22Rv1 (cell line): ENCODE results near the gene STK17B.
A peak's percentile ranks its signal among the peaks of the same experiment; 100 is the strongest.

Experiments used
- H3K27ac ChIP-seq: fragments of 450-650 bp; 2 replicates; pipeline ENCODE4 v1.5.1; 2017
- ZFX ChIP-seq: fragments of 450-650 bp; IDR thresholded peaks from 2 replicates; pipeline ENCODE4 v1.6.1; 2017; ENCODE audit warnings: antibody characterized with exemption, borderline replicate concordance
- TF ChIP-seq, protein P1 (sequence below): fragments of 450-650 bp; IDR thresholded peaks from 2 replicates; pipeline ENCODE4 v1.5.1; 2017; ENCODE audit warnings: mild to moderate bottlenecking

Gene STK17B

DNA sequence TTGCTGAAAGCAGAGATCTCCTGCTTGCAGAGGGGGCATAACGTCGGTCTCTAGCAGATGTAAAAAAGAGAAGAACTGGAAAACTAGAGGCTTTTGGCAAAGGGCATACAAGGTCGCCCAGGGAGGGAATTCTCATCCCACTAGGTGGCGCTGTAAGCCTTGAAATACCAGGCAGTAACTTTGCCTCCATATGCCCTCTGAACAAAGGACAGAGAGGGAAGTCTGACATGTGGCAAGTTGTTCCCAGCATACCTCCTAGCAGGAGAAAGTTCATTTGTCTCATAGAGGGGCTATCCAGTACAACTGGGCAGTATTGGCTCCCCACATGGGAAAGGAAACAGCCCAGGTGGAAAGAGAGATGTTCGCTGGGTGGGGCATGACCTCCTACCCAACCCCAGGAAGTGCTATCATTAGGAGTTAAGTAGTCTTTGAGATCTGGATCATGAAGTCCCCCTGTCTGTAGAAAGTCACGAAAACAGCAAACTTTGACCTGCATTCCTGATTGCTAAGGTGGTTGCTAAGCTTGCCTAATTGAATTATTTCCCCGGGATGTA lies 39.9 kb downstream of the STK17B start:
- TF ChIP-seq, protein P1, sequence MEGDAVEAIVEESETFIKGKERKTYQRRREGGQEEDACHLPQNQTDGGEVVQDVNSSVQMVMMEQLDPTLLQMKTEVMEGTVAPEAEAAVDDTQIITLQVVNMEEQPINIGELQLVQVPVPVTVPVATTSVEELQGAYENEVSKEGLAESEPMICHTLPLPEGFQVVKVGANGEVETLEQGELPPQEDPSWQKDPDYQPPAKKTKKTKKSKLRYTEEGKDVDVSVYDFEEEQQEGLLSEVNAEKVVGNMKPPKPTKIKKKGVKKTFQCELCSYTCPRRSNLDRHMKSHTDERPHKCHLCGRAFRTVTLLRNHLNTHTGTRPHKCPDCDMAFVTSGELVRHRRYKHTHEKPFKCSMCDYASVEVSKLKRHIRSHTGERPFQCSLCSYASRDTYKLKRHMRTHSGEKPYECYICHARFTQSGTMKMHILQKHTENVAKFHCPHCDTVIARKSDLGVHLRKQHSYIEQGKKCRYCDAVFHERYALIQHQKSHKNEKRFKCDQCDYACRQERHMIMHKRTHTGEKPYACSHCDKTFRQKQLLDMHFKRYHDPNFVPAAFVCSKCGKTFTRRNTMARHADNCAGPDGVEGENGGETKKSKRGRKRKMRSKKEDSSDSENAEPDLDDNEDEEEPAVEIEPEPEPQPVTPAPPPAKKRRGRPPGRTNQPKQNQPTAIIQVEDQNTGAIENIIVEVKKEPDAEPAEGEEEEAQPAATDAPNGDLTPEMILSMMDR, result peak; percentile 37
- TF ChIP-seq ZFX, result no peak
- no peak overlapping the region for H3K27ac ChIP-seq

DNA sequence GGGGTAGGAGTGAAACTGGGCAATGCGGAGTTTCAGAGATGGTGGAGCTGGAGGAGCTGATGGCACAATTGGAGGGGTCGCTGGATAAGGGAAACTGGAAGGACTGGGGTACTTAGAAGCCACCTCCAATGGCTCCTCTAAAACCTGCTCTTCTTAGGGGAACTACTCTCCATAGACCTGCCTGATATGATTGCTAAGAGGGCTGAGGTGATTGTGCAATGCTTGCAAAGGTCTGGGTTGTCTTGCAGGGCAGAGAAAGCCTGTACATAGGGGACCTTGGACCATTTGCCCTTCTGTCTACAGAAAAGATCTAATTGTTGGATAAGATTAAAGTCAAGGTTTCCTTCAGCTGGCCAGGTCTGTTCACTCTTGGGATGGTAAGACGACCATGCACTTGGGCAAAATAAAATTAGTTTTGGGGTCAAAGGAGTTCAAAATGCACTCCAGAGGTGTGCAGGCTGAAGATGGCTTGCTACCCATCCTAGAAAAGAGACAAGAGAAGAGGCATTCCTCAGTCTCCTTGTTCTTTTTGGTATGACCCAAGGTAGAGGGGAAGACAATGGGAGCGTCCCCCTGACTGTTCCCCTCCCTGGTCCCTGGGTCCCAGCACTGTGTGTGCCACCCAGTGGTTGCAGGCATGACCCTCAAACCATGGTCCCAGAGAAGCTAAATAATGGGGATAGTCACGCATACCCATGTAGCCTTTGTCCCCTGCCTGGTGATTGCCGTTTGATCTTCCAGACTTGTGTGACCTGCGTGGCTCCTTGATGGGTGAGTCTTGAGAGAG lies 41.1 kb downstream of the STK17B start:
- no peak overlapping the region for H3K27ac ChIP-seq
- no peak for TF ChIP-seq ZFX
- TF ChIP-seq, protein P1, result no peak

DNA sequence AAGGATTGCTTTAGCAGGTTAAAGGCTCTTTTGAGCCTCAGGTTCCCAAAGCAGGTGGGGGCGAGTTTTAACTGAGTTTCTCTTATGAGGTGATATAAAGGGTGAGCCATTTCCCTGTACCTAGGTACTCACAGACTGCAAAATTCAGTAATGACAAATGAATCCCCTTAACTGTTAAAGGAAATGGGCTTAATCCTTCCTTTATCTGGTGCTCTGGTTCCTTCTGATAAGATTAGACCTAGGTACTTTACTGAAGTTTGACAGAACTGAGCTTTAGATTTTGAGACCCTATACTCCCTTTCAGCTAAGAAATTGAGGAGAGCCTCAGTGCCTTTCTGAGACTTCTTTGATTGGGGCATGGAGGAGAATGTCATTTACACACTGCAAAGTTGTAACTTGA lies 42.6 kb downstream of the STK17B start:
- H3K27ac ChIP-seq, result no peak overlapping the region
- TF ChIP-seq, protein P1, result no peak
- no peak for TF ChIP-seq ZFX

DNA sequence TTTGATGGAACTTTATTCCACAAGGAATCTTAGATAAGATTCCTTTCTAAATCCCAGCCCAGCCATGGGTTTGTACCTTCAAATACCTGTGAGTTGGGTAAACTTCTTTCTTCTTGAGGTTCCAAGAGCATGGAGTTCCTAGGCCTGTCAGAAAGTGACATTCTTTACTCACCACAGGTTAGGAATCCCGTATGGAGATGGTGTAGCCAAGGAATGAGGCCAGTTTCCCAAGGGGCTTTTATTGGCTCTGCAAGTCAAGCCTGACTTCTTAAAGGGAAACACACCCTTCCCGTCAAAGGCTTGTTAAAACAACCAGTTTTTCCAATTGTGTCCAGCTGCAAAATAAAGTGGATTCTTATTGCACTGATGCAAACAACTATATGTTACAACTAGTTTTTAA lies 45.8 kb downstream of the STK17B start:
- TF ChIP-seq, protein P1, result no peak
- H3K27ac ChIP-seq, result no peak overlapping the region

DNA sequence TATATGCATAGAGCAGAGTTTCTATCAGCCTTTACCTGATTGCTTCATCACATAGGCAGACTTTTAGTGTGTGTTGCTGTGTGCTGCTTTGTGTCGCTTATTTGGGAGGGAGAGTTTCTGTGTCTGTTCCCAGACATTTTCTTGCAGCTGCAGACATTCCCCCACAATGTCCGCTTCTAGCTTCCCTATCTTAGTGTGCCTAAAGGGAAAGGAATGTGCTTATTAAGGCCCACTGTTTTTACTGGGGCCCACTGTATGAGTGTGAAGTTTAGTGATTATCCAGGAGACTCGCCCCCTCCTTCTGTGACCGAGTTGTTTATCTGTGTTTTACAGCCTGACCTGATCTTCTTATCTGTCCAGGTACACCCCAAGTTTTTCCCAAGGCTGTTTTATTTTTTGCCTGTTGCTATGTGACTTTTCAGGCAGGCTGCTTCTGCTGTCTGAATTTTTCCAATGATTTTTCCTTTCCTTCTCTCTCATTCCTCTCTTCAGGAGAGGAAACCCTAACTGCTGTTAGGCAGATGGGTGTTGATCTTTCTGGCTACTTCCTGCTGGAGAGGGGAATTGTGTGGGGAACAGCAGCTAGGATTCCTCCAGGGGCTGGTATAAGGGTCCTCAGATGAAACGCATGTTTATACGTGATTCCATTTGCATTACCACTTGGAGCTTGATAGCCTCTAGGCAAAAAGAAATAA lies 47.6 kb downstream of the STK17B start:
- TF ChIP-seq, protein P1, result no peak
- no peak for TF ChIP-seq ZFX
- no peak overlapping the region for H3K27ac ChIP-seq

DNA sequence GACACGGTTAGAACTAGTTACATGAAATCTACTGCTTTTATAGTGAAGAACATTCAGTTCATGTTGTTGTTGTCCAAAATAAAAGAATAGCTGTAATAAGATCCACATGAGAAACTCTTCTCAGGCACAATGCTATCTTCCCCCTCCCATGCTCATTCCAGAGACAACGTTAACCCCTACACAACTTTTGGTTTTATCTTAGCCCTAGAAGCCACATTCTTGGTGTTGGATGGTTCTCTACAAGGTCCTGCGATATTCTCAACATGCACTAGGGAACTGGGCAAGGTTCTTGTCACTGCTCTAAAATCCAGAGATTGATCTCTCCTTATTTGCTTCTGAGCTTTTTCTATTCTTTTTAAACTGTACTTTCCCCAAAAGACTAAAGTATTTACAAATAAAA lies 51.5 kb downstream of the STK17B start:
- TF ChIP-seq ZFX, result no peak
- TF ChIP-seq, protein P1, result no peak
- H3K27ac ChIP-seq, result no peak overlapping the region

DNA sequence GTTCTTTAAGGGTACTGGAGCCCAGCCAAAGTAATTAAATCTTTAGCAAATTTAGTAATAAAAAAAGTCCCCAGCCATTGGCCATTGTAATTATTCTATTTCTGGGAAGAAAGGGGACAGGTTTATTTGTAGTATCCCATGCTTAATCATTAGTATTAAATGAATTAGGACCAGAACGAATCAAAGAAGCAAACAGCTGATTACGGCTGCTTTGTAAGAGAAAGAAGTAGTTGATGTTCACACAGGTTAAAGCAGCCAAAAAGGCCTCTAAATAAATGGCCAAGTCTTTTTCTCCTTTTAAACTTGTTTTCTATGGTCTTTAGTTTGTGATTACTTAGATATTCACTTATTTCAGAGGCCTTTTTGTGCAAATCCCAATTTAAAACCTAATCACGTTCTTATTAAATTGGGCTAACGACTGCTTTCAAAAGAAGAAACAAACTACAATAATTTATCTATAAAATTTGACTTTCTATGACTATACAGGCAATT lies 54.1 kb downstream of the STK17B start:
- no peak overlapping the region for H3K27ac ChIP-seq
- TF ChIP-seq, protein P1, result no peak
- TF ChIP-seq ZFX, result no peak
